ENCODE results near the gene CERCAM. TPM values are rescaled to one million over a fixed set of nuclear protein-coding genes. Genes with fewer than 3 reads are reported as not detected.
"Not testable (repeated sequence)": the region's sequence is repeated elsewhere in the genome, so short reads cannot be mapped to it uniquely, and the experiment has no call there.

CERCAM gene
- total and polyA plus RNA-seq, 2 experiments from 2014 or later, result 49.2 to 117 TPM

GRCh38 chr9:128411364-128412119, 9.1 kb upstream of the CERCAM start:
- H3K27ac ChIP-seq, result no peak overlapping the region
- H3K4me1 ChIP-seq (ENCODE audit: insufficient read depth), result no peaks in the 10 kb centered on the region
- no peak overlapping the region for H2AFZ ChIP-seq
- DNase-seq (ENCODE audit: low spot score), result peak; percentile 1
- no peaks in the 10 kb centered on the region for H4K20me1 ChIP-seq (ENCODE audit: insufficient read depth, poor library complexity, severe bottlenecking)
- no peaks in the 10 kb centered on the region for H3K36me3 ChIP-seq (replicated peaks; ENCODE audit: insufficient read depth, low read depth)
- peaks cover 30% of the 10 kb centered on the region for H3K27me3 ChIP-seq
- H3K79me2 ChIP-seq, result no peaks in the 10 kb centered on the region
- H3K9me2 ChIP-seq (replicated peaks; ENCODE audit: insufficient read depth), result no peaks in the 10 kb centered on the region
- WGBS (ENCODE audit: low lambda C conversion rate, missing lambda C conversion rate), result 61% methylated on average over 11 of the region's 11 CpGs
- no peak overlapping the region for H3K4me2 ChIP-seq
- TF ChIP-seq EZH2 (IDR thresholded peaks at IDR 0.05; ENCODE audit: borderline replicate concordance) (no peak), EZH2phosphoT487 (IDR thresholded peaks at IDR 0.05; ENCODE audit: low read depth, severe bottlenecking, unreplicated experiment) (no peak), CTCF (IDR thresholded peaks at IDR 0.05; ENCODE audit: poor library complexity) (no peak)
- no peak overlapping the region for H3K4me3 ChIP-seq
- H3K9me3 ChIP-seq (ENCODE audit: low read depth), result no peaks in the 10 kb centered on the region

GRCh38 chr9:128412120-128412790, 8.4 kb upstream of the CERCAM start:
- H4K20me1 ChIP-seq (ENCODE audit: insufficient read depth, poor library complexity, severe bottlenecking), result no peaks in the 10 kb centered on the region
- H3K4me3 ChIP-seq, result no peak overlapping the region
- H3K9me3 ChIP-seq (ENCODE audit: low read depth), result no peaks in the 10 kb centered on the region
- H3K79me2 ChIP-seq, result no peaks in the 10 kb centered on the region
- H3K4me1 ChIP-seq (ENCODE audit: insufficient read depth), result no peaks in the 10 kb centered on the region
- WGBS (ENCODE audit: low lambda C conversion rate, missing lambda C conversion rate), result 25% methylated on average over 13 of the region's 13 CpGs
- H3K9me2 ChIP-seq (replicated peaks; ENCODE audit: insufficient read depth), result no peaks in the 10 kb centered on the region
- TF ChIP-seq EZH2 (IDR thresholded peaks at IDR 0.05; ENCODE audit: borderline replicate concordance), result no peak
- TF ChIP-seq EZH2phosphoT487 (IDR thresholded peaks at IDR 0.05; ENCODE audit: low read depth, severe bottlenecking, unreplicated experiment), result no peak
- TF ChIP-seq CTCF (IDR thresholded peaks at IDR 0.05; ENCODE audit: poor library complexity), result peak; percentile 54
- no peaks in the 10 kb centered on the region for H3K36me3 ChIP-seq (replicated peaks; ENCODE audit: insufficient read depth, low read depth)
- H3K27me3 ChIP-seq, result peaks cover 33% of the 10 kb centered on the region
- DNase-seq (ENCODE audit: low spot score), result peak; percentile 56
- no peak overlapping the region for H3K27ac ChIP-seq
- H2AFZ ChIP-seq, result no peak overlapping the region
- H3K4me2 ChIP-seq, result no peak overlapping the region

DNA sequence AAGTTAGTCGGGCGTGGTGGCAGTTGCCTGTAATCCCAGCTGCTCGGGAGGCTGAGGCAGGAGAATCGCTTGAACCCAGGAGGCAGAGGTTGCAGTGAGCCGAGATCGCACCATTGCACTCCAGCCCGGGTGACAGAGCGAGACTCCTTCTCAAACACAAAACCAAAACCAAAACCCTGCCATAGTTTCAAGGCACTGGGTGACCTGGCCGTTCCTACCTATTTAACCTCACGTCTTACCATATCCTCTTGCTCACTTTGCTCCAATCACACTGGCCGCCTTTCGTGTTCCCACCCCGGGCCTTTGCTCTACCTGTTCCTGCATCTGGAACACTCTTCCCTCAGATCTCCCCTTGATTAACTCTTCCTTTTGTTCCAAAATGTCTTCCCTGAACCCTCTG, 6.9 kb upstream of the CERCAM start:
- not testable (repeated sequence) for H3K27ac ChIP-seq; H3K9me3 ChIP-seq (ENCODE audit: low read depth); H3K9me2 ChIP-seq (replicated peaks; ENCODE audit: insufficient read depth); H3K36me3 ChIP-seq (replicated peaks; ENCODE audit: insufficient read depth, low read depth); H4K20me1 ChIP-seq (ENCODE audit: insufficient read depth, poor library complexity, severe bottlenecking); H3K79me2 ChIP-seq; H3K4me3 ChIP-seq; DNase-seq (ENCODE audit: low spot score); H2AFZ ChIP-seq; H3K4me2 ChIP-seq; H3K4me1 ChIP-seq (ENCODE audit: insufficient read depth)
- 90% methylated on average over 13 of the region's 13 CpGs for WGBS (ENCODE audit: low lambda C conversion rate, missing lambda C conversion rate)
- H3K27me3 ChIP-seq, result peaks cover 25% of the 10 kb centered on the region

GRCh38 chr9:128414461-128414860, 6.2 kb upstream of the CERCAM start:
- WGBS (ENCODE audit: low lambda C conversion rate, missing lambda C conversion rate), result 56% methylated on average over 3 of the region's 3 CpGs
- TF ChIP-seq EZH2phosphoT487 (IDR thresholded peaks at IDR 0.05; ENCODE audit: low read depth, severe bottlenecking, unreplicated experiment) (no peak), EZH2 (IDR thresholded peaks at IDR 0.05; ENCODE audit: borderline replicate concordance) (no peak), CTCF (IDR thresholded peaks at IDR 0.05; ENCODE audit: poor library complexity) (peak; percentile 2)
- H3K4me3 ChIP-seq, result no peak overlapping the region
- no peaks in the 10 kb centered on the region for H3K79me2 ChIP-seq
- H3K4me1 ChIP-seq (ENCODE audit: insufficient read depth), result peaks cover 6% of the 10 kb centered on the region
- H3K9me2 ChIP-seq (replicated peaks; ENCODE audit: insufficient read depth), result no peaks in the 10 kb centered on the region
- H3K4me2 ChIP-seq, result no peak overlapping the region
- no peaks in the 10 kb centered on the region for H3K9me3 ChIP-seq (ENCODE audit: low read depth)
- no peaks in the 10 kb centered on the region for H3K36me3 ChIP-seq (replicated peaks; ENCODE audit: insufficient read depth, low read depth)
- H3K27ac ChIP-seq, result no peak overlapping the region
- H4K20me1 ChIP-seq (ENCODE audit: insufficient read depth, poor library complexity, severe bottlenecking), result no peaks in the 10 kb centered on the region
- DNase-seq (ENCODE audit: low spot score), result peak; percentile 10
- no peak overlapping the region for H2AFZ ChIP-seq
- peaks cover 18% of the 10 kb centered on the region for H3K27me3 ChIP-seq
